ENCODE measurements around the gene CIITA.

CIITA gene

DNA sequence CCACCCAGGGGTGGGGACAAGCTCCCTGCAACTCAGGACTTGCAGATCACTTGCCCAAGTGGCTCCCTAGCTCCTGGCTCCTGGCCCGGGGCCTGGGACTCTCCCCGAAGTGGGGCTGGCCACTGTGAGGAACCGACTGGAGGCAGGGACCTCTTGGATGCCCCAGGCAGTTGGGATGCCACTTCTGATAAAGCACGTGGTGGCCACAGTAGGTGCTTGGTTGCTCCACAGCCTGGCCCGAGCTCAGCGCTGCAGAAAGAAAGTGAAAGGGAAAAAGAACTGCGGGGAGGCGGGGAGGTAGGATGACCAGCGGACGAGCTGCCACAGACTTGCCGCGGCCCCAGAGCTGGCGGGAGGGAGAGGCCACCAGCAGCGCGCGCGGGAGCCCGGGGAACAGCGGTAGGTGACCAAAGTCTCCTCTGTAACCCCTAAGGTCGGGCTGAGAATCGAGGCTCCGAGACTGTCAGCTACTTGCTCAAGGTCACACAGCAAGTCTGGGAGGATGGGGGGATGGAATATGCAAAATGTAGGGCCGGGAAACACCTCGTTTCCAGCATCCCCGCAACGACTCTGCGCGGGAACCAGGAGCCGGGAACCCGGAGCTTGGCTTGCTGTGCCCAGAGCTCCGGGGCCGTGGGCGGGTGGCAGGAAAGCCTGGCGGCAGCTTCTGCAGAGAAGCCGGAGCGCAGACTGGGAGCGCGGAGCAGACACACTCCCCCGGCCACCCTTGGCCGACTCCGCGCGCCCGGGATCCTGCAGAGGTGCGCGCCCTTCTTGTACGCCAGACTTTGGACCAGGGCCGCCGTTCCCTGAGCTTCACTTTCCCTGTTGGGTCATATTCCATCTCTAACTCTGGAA is 1.9 kb downstream of the CIITA start:
- DNase-seq (ENCODE audit: low read depth): no peak

DNA sequence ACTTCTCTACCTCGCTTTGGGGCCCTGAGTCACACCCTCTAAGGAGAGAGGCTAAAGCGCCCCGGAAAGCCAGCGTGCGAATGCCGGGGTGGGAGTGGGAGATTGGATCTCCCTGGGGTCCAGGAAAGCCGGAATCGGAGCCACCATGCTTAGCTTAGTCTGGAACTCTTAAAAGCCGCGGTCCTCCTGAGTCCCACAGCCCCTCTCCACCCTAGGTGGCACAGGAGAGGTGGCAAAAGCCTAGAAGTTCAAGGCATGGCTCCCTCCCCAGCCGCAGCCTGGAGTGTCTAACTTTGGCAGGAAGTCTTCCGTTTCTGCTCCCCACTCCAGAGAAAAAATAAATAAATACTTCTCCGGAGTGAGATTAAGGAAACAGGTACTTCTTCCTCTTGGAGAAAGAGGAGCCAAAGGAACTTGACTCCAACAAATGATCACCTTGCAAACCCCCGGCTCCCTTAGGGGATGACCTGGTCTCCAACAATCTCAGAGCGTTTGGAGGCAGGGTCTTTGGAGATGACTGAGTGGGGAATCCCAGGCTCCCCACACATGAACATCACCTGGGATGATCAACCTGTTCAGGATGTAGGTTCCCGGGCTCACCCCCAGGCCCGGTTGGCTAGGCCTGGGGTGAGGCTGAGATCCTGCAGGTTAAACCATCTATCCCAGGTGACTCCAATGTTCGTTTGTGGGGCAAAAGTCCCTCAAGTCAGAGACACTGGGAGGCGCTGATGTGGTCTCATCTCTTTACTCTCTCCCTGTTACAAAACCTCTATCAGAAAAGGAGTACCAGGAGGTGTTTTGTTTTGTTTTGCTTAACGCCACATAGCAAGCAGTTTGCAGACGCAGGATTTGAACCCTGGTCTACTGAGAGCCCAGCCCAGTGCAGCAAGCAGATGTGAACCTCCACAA is 2.9 kb downstream of the CIITA start:
- no peak for DNase-seq (ENCODE audit: low read depth)

GRCh38 chr16:10880594-10881452 is 3.8 kb downstream of the CIITA start:
- DNase-seq (ENCODE audit: low read depth): no peak

DNA sequence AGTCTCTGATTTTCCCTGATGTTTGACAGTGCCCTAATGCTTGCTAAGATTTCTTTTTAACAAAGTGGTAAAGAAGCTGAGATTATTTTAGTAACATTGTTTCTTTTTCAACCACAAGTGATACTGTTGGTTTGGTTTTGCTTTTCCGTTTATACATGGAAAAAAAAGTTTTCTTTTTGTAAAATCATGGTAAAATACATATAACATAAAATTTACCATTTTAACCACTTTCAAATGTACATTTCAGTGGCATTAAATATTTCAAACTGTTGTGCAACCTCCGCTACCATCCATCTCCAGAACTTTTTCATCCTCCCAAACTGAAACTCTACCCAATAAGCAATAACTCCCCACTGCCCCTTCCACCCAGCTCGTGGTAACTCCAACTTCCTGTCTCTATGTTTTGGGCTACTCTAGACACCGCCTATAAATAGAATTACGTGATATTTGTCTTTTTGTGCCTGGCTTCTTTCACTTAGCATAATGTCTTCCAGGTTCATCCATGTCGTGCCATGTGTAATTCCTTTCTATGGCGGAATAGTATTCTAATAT is 4.6 kb downstream of the CIITA start:
- DNase-seq (ENCODE audit: low read depth): no peak

DNA sequence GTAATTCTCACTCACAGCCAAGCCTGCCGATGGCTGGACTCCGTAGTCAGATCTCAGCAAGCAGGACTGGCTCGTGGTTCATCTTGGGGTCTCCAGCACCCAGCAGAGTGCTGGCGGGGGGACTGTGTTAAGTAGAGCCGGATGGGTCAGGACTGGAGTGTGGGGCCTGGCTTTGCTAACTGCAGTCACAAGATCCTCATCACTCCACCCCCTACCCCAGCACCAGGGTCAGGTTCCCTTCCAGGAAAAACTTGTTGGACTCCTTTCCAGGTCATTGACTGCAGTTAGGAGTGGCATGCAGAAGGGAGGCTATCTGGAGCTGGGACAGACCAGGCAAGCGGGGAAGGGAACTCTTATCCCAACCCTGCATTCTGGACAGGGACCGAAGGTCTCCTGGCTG is 6.0 kb downstream of the CIITA start:
- DNase-seq (ENCODE audit: low read depth): no peak

DNA sequence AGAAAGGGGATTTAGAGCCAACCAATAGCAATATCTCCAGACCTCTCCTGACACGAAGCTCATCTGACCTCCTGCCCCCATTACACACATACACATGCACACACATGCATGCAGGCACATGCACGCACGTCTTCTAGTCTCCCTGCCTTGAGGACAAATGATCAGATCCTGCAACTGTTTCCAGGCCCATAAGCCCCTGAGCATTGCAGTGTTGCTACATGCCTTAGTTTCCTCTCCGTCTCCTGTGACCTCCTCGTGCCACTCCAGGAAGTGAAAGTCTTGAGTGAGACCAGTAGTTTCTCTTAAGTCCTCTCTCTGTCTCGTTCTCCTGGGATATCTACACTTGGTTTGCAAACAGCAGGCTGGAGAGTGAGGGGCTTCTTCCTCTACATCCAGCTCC is 8.2 kb downstream of the CIITA start:
- DNase-seq (ENCODE audit: low read depth): no peak

DNA sequence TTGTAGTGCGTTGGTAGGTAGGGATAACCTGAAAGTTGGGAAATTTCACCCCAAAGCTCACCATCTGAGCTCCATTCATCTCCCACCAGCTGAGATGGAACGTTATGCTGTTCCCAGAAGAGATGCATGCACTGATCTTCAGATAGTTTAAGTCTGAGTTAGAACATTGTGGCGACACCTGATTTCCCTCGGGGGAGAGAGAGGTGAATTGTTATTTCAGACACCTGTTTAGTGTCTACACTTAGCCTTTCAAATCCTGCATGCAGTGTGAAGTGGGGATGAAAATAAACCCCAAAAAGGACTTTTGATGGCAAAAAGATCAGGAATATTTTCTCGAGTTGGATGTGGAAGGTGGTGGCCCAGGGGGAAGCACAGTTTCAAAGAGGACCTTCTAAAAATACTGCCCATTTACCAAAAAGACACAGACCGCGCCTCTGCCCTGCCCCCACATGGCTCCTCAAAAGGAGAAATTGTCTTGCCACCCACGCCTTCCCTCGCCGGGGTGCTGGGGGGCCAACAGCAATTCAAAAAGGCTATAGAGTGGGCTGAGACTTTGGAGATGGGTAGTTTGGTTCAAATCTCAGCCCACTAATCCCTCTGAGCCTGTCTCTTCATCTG is 11.4 kb downstream of the CIITA start:
- DNase-seq (ENCODE audit: low read depth): no peak

DNA sequence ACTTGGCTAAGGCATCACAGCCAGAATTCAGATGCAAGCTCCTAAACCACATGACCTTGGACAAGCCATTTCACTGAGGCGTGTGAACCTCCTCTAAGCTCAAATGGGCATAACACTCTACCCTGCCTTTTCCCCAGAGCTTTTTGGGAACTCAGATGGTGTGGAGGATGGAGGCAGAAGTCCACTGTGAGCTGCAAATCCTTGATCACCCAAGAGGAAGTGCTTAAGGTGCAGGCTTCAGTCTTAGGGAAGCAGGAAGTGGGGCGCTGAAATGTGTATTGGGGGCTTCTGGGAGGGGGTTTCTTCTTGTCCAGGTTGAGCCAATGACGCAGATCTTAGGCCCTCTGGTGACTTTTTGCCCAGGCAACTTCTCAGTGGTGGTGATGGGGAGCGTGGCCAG is 12.9 kb downstream of the CIITA start:
- no peak for DNase-seq (ENCODE audit: low read depth)

GRCh38 chr16:10892782-10893318 is 15.8 kb downstream of the CIITA start:
- no peak for DNase-seq (ENCODE audit: low read depth)

DNA sequence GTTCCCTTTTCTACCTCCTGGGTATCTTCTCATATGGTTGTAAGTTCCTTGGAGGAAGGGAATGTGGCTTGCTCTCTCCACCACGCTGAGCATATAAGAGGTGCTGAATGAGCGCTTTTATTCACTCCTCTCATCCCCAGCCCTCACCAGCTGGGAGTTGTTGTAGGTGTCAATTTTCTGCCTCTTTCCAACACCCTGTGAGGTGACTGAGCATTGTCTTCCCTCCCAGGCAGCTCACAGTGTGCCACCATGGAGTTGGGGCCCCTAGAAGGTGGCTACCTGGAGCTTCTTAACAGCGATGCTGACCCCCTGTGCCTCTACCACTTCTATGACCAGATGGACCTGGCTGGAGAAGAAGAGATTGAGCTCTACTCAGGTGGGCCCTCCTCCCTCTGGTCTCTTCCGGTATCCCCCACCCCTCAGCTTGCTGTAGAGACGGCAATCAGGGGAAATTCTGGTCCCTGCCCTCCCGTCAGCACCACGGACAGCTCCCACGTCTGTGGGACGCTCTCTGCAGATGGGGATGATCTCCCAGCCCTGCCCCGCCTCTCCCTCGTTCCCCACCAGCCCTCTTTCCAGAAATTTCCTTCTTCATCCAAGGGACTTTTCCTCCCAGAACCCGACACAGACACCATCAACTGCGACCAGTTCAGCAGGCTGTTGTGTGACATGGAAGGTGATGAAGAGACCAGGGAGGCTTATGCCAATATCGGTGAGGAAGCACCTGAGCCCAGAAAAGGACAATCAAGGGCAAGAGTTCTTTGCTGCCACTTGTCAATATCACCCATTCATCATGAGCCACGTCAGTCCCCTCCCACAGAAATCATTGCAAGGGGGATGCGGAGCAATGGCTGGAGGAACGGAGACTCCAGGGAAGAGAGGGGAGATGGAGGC is 18.3 kb downstream of the CIITA start:
- DNase-seq (ENCODE audit: low read depth): no peak

- DNase-seq (ENCODE audit: low read depth): no peak
Observed at GRCh38 chr16:10896165-10896564, 19.2 kb downstream of the CIITA start.

DNA sequence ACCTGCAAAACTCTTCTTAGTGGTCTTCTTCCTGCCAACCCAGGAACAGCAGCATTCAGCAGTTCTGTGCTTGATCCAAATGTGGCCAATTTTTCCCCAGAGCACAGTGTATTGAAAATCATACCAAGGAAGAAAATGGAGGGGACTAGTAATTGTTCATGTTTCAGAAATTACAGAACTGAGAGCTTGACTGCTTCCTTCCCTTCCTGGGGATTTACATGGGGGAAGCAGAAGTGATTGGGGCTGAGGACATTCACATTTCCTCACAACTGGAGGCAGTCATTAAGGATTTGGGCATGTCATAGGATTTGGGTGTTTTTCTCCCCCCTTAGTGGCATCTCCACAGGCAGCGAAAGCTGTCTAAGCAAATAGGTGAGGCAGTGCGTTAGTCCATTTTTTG is 19.7 kb downstream of the CIITA start:
- no peak for DNase-seq (ENCODE audit: low read depth)

DNA sequence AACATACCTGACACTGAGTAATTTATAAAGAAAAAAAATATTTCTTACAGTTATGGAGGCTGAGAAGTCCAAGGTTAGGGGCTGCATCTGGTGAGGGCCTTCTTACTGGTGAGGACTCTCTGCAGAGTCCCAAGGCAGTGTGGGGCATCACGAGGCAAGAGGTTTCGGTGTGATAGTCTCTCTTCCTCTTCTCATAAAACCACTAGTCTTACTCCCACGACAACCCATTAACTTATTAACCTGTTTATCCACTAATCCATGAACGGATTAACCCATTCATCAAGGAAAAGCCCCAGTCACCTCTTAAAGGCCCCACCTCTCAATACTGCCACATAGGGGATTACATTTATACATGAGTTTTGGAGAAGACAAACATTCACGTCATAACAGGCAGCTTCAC is 20.1 kb downstream of the CIITA start:
- no peak for DNase-seq (ENCODE audit: low read depth)

DNA sequence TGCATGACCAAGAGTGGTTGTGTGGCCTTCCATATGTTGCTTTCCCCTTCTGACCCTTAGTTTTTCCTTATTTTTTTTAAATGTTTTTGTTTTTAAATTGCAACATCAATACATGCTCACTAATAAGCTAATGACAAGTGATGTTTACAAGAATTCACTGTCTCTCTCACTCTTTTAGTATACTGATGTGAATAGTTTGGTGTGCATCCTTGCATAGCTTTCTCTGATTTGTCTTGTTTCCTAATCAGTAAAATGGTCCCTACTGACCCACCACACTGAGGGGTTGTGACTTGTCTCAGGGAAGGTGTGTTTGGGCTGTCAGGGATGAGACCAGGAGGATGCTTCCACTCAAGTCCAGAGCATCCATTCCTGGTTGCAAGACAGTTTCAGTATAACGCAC is 26.0 kb downstream of the CIITA start:
- DNase-seq (ENCODE audit: low read depth): no peak

GRCh38 chr16:10906482-10906881 is 29.5 kb downstream of the CIITA start:
- no peak for DNase-seq (ENCODE audit: low read depth)

DNA sequence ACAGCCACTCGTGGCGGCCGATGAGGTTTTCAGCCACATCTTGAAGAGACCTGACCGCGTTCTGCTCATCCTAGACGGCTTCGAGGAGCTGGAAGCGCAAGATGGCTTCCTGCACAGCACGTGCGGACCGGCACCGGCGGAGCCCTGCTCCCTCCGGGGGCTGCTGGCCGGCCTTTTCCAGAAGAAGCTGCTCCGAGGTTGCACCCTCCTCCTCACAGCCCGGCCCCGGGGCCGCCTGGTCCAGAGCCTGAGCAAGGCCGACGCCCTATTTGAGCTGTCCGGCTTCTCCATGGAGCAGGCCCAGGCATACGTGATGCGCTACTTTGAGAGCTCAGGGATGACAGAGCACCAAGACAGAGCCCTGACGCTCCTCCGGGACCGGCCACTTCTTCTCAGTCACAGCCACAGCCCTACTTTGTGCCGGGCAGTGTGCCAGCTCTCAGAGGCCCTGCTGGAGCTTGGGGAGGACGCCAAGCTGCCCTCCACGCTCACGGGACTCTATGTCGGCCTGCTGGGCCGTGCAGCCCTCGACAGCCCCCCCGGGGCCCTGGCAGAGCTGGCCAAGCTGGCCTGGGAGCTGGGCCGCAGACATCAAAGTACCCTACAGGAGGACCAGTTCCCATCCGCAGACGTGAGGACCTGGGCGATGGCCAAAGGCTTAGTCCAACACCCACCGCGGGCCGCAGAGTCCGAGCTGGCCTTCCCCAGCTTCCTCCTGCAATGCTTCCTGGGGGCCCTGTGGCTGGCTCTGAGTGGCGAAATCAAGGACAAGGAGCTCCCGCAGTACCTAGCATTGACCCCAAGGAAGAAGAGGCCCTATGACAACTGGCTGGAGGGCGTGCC is 30.1 kb downstream of the CIITA start:
- DNase-seq (ENCODE audit: low read depth): no peak

DNA sequence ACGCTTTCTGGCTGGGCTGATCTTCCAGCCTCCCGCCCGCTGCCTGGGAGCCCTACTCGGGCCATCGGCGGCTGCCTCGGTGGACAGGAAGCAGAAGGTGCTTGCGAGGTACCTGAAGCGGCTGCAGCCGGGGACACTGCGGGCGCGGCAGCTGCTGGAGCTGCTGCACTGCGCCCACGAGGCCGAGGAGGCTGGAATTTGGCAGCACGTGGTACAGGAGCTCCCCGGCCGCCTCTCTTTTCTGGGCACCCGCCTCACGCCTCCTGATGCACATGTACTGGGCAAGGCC is 30.7 kb downstream of the CIITA start:
- DNase-seq (ENCODE audit: low read depth): no peak

- DNase-seq (ENCODE audit: low read depth): no peak
Observed at GRCh38 chr16:10911267-10911666, 34.3 kb downstream of the CIITA start.

- no peak for DNase-seq (ENCODE audit: low read depth)
Observed at GRCh38 chr16:10916534-10916933, 39.5 kb downstream of the CIITA start.

All from activated gamma-delta T cell treated with anti-CD3 and anti-CD28 coated beads, Interleukin-2, amount 50 U/mL, for 16 hours (primary cell).